HG03469 (cell line): Measurements from ENCODE around the gene ZNF142.
A peak's percentile ranks its signal among the peaks of the same experiment; 100 is the strongest.

Source experiments
- ATAC-seq: cut with Tn5 transposase; IDR thresholded peaks from one replicate; pipeline ENCODE4 v1.9.1; 2021; ENCODE audit warnings: mild to moderate bottlenecking, moderate library complexity, moderate number of reproducible peaks; ENCODE audit not compliant: unreplicated experiment

ZNF142 gene

DNA sequence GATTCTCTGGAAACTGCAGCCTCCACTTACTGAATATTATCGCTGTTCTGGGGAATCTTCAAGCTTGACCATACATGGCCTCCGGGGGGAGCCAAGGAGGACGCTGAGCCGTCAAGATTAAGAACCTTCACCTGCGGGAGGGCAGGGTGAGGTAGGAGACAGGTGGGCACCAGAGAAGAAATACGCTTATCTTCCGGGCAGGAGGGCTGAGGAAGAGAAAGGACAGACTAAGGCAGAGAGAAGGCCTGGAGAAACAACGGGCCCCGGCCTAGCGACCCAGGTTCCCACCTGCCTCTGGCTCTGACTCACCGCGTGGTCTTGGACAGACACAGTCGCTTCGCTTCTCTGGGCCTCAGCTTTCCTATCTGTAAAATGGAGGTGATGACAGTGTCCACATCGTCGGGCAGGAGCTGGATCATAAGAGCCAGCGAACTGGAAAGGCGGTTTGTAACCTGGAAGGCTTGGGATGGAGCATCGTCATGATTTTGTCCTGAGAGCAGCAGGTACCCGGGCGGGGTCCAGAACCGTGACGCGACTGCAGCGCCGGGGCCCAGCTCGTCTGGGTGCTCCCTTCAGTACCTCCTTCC lies 659 bp downstream of the ZNF142 start:
- ATAC-seq: peak; percentile 39

GRCh38 chr2:218655751-218656150 lies 3.7 kb downstream of the ZNF142 start:
- no peak for ATAC-seq

DNA sequence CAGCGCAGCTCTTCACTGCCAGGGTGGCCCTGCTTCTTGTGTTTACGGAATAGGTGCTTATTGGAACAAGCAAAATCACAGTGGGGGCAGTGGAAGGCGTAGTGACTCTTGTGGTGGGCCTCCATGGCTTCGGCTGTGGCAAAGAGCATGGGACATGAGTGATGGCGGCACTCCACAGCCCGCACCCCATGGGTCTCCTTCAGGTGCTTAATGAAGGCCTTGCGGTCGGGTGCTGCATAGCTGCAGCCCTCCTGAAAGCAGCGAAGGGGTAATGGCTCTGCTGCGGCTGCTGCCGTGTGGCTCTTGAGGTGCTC lies 10.7 kb downstream of the ZNF142 start:
- no peak for ATAC-seq

GRCh38 chr2:218648088-218648786 lies 11.2 kb downstream of the ZNF142 start:
- ATAC-seq: no peak

DNA sequence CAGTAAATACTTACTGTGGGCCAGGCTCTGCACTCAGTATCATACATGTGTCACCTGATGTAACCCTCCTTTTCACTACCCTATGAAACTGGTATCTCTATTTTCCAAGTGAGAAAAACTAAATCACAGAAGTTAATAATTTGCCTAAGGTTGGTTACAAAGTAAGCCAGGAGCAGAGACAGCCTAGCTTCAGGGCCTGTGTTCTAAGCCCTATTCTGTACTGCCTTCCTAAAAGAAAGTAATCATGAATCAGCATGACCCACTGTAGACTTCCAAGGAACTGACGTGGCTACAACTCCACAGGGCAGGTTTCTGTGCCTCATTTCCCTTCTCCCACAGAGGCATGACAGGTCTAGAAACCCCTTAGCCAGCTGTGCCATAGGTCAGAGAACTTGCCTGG lies 14.3 kb downstream of the ZNF142 start:
- no peak for ATAC-seq

DNA sequence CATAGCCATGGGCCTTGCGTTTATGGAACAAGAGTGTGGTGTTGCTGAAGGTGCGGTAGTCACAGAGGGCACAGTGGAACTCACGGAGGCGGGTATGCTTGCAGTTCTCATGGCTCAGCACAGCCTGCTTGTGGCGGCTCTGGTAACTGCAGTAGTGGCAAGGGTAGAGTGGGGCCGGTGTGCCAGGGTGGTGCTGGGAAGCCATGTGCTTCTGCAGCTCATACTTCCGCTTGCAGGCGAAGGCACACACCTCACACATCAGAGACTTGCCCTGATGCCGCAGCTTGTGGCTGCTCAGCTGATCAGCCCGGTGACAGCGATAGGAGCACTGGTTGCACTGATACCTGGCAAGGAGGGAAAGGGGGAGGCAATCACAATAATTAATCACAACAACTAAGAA lies 14.7 kb downstream of the ZNF142 start:
- ATAC-seq: no peak

- no peak for ATAC-seq
Measured at GRCh38 chr2:218643751-218644310, 15.6 kb downstream of the ZNF142 start.

DNA sequence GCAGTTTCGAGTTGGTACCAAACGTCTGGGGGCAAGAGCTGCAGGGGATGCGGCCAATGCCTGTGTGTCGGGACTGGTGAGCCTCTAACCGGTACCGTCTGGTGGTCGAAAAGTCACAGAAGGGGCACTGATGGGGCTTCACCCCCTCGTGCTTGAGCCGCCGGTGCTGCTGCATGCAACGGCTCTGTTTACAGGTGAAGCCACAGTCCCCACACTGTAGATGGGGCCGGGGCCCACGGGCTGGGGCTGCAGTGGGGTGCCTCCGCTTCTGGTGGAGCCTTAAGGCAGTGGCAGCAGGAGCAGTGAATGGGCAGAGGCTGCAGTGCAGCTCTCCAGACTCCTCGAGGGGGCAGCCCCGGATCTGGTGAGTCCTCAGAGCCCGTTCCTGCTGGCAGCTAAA lies 16.6 kb downstream of the ZNF142 start:
- no peak for ATAC-seq

DNA sequence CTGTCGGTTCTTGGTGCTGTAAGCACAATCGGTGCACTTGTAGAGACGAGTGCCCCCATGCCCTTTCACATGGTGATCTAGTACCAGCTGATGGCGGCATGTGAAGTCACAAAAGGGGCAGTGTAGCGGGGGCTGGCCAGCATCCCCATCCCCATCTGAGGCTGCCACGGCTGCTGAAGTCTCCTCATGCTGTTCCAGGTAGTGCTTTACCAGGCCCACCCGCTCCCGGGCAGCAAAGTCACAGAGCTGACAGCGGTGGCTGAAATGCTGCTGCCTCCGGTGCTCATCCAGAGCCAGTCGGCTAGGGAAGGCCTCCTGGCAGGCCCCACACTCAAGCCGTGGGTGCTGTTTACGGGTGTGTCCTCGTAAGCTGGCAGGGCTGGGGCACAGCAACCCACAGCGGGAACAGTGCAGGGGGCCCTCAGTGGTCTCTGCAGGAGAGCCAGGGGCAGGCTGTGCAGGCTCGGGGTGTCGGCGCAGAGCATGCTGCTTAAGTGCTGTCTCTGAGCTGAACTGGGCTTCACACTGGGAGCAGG lies 17.2 kb downstream of the ZNF142 start:
- ATAC-seq: no peak

DNA sequence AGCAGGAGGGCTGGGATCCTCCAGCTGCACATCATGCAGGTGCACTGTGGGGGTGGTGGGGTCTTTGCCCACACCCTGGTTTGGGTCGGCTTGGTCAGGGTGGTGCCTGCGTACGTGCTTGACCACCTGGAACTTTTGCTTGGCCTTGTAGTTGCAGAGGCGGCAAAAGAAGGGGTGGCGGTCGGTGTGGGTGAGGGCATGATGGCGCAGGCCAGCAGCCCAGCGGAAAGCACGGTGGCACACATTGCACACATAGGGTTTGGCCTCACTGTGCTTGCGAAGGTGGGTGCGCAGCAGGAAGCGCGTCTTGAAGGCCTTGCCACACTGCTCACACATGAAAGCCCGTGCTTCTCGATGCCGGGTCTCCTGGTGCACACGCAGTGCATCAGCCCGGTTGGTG lies 21.1 kb downstream of the ZNF142 start:
- no peak for ATAC-seq

- ATAC-seq: no peak
Measured at GRCh38 chr2:218635719-218636118, 23.7 kb downstream of the ZNF142 start.

DNA sequence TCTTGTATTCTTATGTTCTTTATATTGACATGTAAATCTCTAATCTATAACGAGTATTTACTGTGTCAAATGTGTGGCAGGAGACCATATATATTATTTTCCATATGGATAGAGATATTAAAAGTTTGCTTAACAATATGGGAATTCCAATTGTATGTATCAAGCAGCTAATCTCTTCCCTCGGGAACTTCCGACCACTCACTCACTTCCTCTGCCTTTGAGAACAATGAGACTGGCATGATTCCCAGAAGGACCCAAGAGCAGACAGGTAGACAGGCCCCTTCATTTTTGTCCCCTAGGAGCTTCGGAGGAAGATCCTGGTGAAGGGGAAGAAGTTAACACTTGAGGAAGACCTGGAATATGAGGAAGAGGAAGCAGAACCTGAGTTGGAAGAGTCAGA lies 27.6 kb downstream of the ZNF142 start:
- ATAC-seq: no peak

- ATAC-seq: no peak
Measured at GRCh38 chr2:218627939-218628338, 31.5 kb downstream of the ZNF142 start.

GRCh38 chr2:218626369-218626768 lies 33.1 kb downstream of the ZNF142 start:
- ATAC-seq: no peak

DNA sequence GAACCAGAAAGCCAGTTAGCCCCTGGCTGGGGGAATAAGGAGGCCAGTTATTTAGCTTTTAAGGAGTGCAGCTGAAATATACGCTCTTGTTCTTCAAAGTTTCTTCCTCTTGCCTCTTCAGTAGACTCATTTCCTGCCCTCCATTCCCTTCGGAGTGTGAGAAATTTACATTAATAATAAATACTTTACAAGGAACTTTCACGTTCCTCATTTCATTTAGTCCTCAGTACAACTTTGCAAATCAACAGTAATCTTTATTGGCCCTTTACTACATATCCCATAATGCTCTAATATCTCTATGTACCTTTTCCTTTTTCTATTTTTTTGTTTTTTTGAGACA lies 36.1 kb downstream of the ZNF142 start:
- no peak for ATAC-seq

DNA sequence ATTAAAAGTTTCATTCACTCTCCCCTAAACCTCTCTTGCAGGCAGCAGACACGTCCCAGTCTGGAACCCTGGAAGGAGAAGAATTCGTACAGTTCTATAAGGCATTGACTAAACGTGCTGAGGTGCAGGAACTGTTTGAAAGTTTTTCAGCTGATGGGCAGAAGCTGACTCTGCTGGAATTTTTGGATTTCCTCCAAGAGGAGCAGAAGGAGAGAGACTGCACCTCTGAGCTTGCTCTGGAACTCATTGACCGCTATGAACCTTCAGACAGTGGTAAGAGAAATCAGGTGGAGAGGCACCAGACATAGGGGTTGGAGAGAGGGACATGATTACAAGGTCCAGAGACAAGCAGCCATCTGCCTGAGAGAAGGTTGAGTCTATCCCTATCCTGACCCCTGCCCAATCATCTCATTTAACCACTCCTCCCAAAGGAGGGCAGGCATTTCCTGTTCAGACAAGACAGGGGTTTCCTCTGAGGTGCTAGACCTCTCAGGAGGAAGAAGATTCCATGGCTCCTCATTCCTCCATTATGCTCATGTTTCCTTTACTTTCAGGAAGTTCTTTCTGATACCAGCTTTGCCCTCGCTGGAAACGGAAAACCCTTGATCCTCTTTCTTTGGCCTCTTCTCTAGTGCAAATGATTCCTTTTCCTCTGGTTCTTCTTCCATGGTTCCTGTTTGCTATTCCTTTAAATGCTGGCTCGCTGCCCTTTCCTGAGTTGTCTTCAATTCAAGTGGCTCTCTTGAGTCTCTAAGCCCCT lies 36.6 kb downstream of the ZNF142 start:
- no peak for ATAC-seq

GRCh38 chr2:218621007-218621406 lies 38.4 kb downstream of the ZNF142 start:
- ATAC-seq: no peak

- no peak for ATAC-seq
Measured at GRCh38 chr2:218618102-218618860, 41.1 kb downstream of the ZNF142 start.

GRCh38 chr2:218615868-218616315 lies 43.5 kb downstream of the ZNF142 start:
- ATAC-seq: no peak

- ATAC-seq: no peak
Measured at GRCh38 chr2:218607436-218608115, 51.8 kb downstream of the ZNF142 start, which contains the start of gene PLCD4. PLCD4 (plus strand) TSS chr2:218607899; CDS start chr2:218615740, 7,841 bp downstream.
